Measurements from ENCODE around the gene PDZD4.

Gene PDZD4

DNA sequence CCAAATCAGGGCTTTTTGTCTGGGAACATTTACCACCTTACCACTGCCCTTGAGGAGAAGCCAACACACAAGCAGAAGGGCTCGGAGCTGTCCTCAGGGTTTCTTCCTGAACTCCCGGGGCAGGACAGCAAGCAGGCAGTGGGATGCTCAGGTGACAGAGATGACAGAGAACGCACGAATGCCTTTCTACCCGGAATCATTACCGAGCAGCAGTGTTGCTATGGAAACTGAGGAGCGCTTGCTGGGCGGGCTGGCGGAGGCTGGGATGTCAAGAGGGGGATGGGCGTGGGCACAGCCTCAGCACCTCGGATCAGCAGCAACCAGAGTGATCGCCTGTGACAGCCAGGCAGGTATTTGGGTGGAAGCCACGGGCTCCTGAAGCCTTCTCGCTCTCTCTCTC, 18.1 kb downstream of the PDZD4 start:
- no peak for DNase-seq (ENCODE audit: extremely low read depth, insufficient read length)
- no peaks in the 10 kb centered on the region for H3K27me3 ChIP-seq (replicated peaks; ENCODE audit: control insufficient read depth, insufficient read depth, low read length)
- no peaks in the 10 kb centered on the region for H3K36me3 ChIP-seq (ENCODE audit: control insufficient read depth, insufficient read depth, low read length)
- no peak overlapping the region for H3K4me3 ChIP-seq (replicated peaks; ENCODE audit: low read depth, low read length)
- TF ChIP-seq, protein P1, sequence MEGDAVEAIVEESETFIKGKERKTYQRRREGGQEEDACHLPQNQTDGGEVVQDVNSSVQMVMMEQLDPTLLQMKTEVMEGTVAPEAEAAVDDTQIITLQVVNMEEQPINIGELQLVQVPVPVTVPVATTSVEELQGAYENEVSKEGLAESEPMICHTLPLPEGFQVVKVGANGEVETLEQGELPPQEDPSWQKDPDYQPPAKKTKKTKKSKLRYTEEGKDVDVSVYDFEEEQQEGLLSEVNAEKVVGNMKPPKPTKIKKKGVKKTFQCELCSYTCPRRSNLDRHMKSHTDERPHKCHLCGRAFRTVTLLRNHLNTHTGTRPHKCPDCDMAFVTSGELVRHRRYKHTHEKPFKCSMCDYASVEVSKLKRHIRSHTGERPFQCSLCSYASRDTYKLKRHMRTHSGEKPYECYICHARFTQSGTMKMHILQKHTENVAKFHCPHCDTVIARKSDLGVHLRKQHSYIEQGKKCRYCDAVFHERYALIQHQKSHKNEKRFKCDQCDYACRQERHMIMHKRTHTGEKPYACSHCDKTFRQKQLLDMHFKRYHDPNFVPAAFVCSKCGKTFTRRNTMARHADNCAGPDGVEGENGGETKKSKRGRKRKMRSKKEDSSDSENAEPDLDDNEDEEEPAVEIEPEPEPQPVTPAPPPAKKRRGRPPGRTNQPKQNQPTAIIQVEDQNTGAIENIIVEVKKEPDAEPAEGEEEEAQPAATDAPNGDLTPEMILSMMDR (IDR thresholded peaks at IDR 0.05; ENCODE audit: insufficient read depth, low read length, poor library complexity, severe bottlenecking), result no peak

DNA sequence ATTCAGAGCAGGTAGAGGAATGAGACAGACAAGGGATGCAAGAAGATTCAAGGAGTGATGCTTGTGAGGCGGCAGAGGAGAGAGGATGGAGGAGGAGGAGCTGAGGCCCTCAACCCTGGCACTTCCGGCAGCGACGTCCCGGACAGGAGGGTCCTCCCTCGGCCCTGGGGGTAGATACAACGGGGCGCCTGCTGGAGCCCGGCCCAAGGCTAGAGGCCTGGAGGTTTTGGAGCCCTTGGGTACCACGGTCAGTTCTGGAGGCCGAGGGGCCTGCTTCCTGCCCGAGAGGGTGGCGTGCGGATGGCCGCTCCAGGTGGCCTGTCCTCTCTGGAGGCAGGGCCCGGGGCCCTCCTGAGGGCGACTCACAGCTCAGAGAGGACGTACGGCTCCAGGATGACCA, 22.4 kb downstream of the PDZD4 start:
- Histone ChIP-seq H3K36me3 (ENCODE audit: control insufficient read depth, insufficient read depth, low read length) (no peaks in the 10 kb centered on the region), H3K27me3 (replicated peaks; ENCODE audit: control insufficient read depth, insufficient read depth, low read length) (no peaks in the 10 kb centered on the region), H3K4me3 (replicated peaks; ENCODE audit: low read depth, low read length) (no peak overlapping the region)
- TF ChIP-seq, protein P1 (IDR thresholded peaks at IDR 0.05; ENCODE audit: insufficient read depth, low read length, poor library complexity, severe bottlenecking), result no peak
- DNase-seq (ENCODE audit: extremely low read depth, insufficient read length), result no peak

- DNase-seq (ENCODE audit: extremely low read depth, insufficient read length), result no peak
- TF ChIP-seq, protein P1 (IDR thresholded peaks at IDR 0.05; ENCODE audit: insufficient read depth, low read length, poor library complexity, severe bottlenecking), result no peak
- no peak overlapping the region for H3K4me3 ChIP-seq (replicated peaks; ENCODE audit: low read depth, low read length)
- H3K27me3 ChIP-seq (replicated peaks; ENCODE audit: control insufficient read depth, insufficient read depth, low read length), result no peaks in the 10 kb centered on the region
- no peaks in the 10 kb centered on the region for H3K36me3 ChIP-seq (ENCODE audit: control insufficient read depth, insufficient read depth, low read length)
Observed at GRCh38 chrX:153806999-153807575, 23.3 kb downstream of the PDZD4 start.

GRCh38 chrX:153805436-153805835, 24.9 kb downstream of the PDZD4 start:
- Histone ChIP-seq H3K27me3 (replicated peaks; ENCODE audit: control insufficient read depth, insufficient read depth, low read length) (no peaks in the 10 kb centered on the region), H3K4me3 (replicated peaks; ENCODE audit: low read depth, low read length) (no peak overlapping the region), H3K36me3 (ENCODE audit: control insufficient read depth, insufficient read depth, low read length) (no peaks in the 10 kb centered on the region)
- TF ChIP-seq, protein P1 (IDR thresholded peaks at IDR 0.05; ENCODE audit: insufficient read depth, low read length, poor library complexity, severe bottlenecking), result no peak
- DNase-seq (ENCODE audit: extremely low read depth, insufficient read length), result no peak

DNA sequence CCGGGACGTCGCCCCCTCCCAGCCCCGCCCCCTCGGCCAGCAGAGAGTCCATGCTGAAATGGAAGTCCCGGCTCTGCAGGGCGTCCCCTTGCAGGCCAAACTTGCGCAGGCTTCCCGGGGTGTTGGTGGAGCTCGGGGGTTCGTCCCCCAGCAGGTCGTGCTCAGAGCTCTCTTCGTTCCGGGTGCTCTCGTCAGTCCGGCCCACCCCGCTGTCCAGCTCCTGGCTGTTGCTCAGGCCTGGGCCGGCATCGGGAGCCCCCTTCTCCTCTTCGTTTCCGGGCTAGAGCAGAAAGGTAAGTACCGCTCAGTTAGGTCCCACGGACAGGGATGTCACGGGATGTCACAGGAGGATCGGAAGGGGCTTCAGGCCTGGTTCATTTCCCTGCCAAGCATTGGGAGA, 25.7 kb downstream of the PDZD4 start:
- H3K27me3 ChIP-seq (replicated peaks; ENCODE audit: control insufficient read depth, insufficient read depth, low read length), result no peaks in the 10 kb centered on the region
- H3K36me3 ChIP-seq (ENCODE audit: control insufficient read depth, insufficient read depth, low read length), result no peaks in the 10 kb centered on the region
- no peak overlapping the region for H3K4me3 ChIP-seq (replicated peaks; ENCODE audit: low read depth, low read length)
- no peak for DNase-seq (ENCODE audit: extremely low read depth, insufficient read length)
- TF ChIP-seq, protein P1 (IDR thresholded peaks at IDR 0.05; ENCODE audit: insufficient read depth, low read length, poor library complexity, severe bottlenecking), result no peak

DNA sequence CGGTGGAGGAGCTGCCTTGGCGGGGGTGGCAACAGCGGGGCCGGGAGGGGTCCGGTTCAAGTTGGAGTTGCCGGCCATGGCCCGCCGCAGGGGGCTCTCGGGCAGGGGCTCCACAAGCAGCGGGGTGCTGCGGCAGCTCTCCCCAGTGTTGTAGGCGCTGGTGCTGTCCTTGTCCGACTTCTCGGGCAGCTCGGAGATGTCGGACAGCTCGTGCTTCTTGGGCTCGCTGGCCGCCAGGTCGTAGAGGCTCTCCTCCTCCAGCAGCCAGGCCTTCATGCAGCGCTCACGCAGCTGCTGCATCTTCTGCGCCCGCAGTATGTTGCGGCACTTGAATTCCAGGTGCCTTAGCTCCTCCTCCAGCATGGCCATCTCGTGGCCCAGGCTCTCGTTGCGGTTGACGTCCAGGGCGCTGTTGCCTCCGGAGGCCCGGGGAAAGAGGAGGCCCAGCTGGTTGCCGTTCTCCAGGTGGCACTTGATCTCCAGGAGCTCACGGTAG, 26.2 kb downstream of the PDZD4 start:
- Histone ChIP-seq H3K36me3 (ENCODE audit: control insufficient read depth, insufficient read depth, low read length) (peaks cover 2% of the 10 kb centered on the region; the same call in 1 of the 2 replicates), H3K27me3 (replicated peaks; ENCODE audit: control insufficient read depth, insufficient read depth, low read length) (no peaks in the 10 kb centered on the region), H3K4me3 (replicated peaks; ENCODE audit: low read depth, low read length) (no peak overlapping the region)
- no peak for DNase-seq (ENCODE audit: extremely low read depth, insufficient read length)
- TF ChIP-seq, protein P1 (IDR thresholded peaks at IDR 0.05; ENCODE audit: insufficient read depth, low read length, poor library complexity, severe bottlenecking), result no peak

Data from GM06990 (cell line).